NOMO-1 (cell line): ENCODE results near the gene TTLL9.
"Not testable (repeated sequence)": the region's sequence is repeated elsewhere in the genome, so short reads cannot be mapped to it uniquely, and the experiment has no call there.

Experiments
- DNase-seq, 2 experiments: peaks; one replicate each; lab custom pipeline; 2025; ENCODE audit not compliant: unreplicated experiment in 2 of 2; lab: John Stamatoyannopoulos, UW

The TTLL9 gene

GRCh38 chr20:31916708-31917107 lies 46.3 kb downstream of the TTLL9 start:
- no peak for DNase-seq

GRCh38 chr20:31917962-31918412 lies 47.6 kb downstream of the TTLL9 start:
- peak; percentile 39 to 70 for DNase-seq

GRCh38 chr20:31918466-31919105 lies 48.2 kb downstream of the TTLL9 start:
- no peak for DNase-seq

GRCh38 chr20:31919410-31920155 lies 49.1 kb downstream of the TTLL9 start:
- no peak for DNase-seq

GRCh38 chr20:31920275-31920855 lies 49.9 kb downstream of the TTLL9 start:
- DNase-seq = no peak

- DNase-seq = not testable (repeated sequence)
Measured at GRCh38 chr20:31921480-31921879, 51.0 kb downstream of the TTLL9 start.

- peak in 1 of 2 experiments; percentile 6 for DNase-seq
Measured at GRCh38 chr20:31922181-31922580, 51.7 kb downstream of the TTLL9 start.

- DNase-seq = no peak
Measured at GRCh38 chr20:31922588-31922987, 52.2 kb downstream of the TTLL9 start.

GRCh38 chr20:31923388-31924331 lies 53.2 kb downstream of the TTLL9 start:
- DNase-seq = no peak

GRCh38 chr20:31924561-31924960 lies 54.1 kb downstream of the TTLL9 start:
- no peak for DNase-seq

GRCh38 chr20:31925631-31926030 lies 55.2 kb downstream of the TTLL9 start:
- DNase-seq = no peak

- DNase-seq = no peak
Measured at GRCh38 chr20:31926493-31926892, 56.1 kb downstream of the TTLL9 start.

- DNase-seq = no peak
Measured at GRCh38 chr20:31927627-31928159, 57.3 kb downstream of the TTLL9 start.

- DNase-seq = not testable (repeated sequence)
Measured at GRCh38 chr20:31929631-31930030, 59.2 kb downstream of the TTLL9 start.

GRCh38 chr20:31930779-31931178 lies 60.3 kb downstream of the TTLL9 start:
- no peak for DNase-seq

- no peak for DNase-seq
Measured at GRCh38 chr20:31933698-31934097, 63.3 kb downstream of the TTLL9 start.

GRCh38 chr20:31934491-31934890 lies 64.1 kb downstream of the TTLL9 start:
- no peak for DNase-seq

- no peak for DNase-seq
Measured at GRCh38 chr20:31934968-31935764, 64.7 kb downstream of the TTLL9 start.

- no peak for DNase-seq
Measured at GRCh38 chr20:31936420-31936819, 66.0 kb downstream of the TTLL9 start.

- no peak for DNase-seq
Measured at GRCh38 chr20:31937820-31938219, 67.4 kb downstream of the TTLL9 start.
